SK-N-MC (cell line): ENCODE results near the gene RUFY2.

ENCODE experiments used
- DNase-seq: peaks from one replicate; pipeline ENCODE4 v3.0.0-alpha.2; 2011; ENCODE audit warnings: low read depth, low spot score
- H3K27ac ChIP-seq: fragments of 200-600 bp; sonication (generic); 2 replicates; pipeline ENCODE4 v1.5.1; 2016; ENCODE audit warnings: mixed run types
- H3K36me3 ChIP-seq: fragments of 200-600 bp; sonication (generic); 2 replicates; pipeline ENCODE4 v1.6.1; 2017; ENCODE audit warnings: antibody characterized with exemption, low read length, mixed read lengths; ENCODE audit not compliant: insufficient read depth
- H3K4me3 ChIP-seq: fragments of 200-600 bp; sonication (generic); 2 replicates; pipeline ENCODE4 v1.5.1; 2016
- H3K9ac ChIP-seq: fragments of 200-600 bp; sonication (generic); 2 replicates; pipeline ENCODE4 v1.8.0; 2017; ENCODE audit warnings: mixed run types, mixed read lengths; ENCODE audit not compliant: insufficient read length
- H3K9me3 ChIP-seq: fragments of 200-600 bp; sonication (generic); 2 replicates; pipeline ENCODE4 v1.6.1; 2017; ENCODE audit warnings: low read depth, mild to moderate bottlenecking, antibody characterized with exemption, low read length, moderate library complexity, mixed read lengths
- EZH2 ChIP-seq: fragments of 200-600 bp; sonication (generic); IDR thresholded peaks from one replicate; pipeline ENCODE4 v1.6.1; 2017; ENCODE audit warnings: antibody characterized with exemption
- FOXP2 ChIP-seq: optimal IDR thresholded peaks from 2 replicates; pipeline ENCODE3; 2011; ENCODE audit warnings: mild to moderate bottlenecking, moderate library complexity; ENCODE audit not compliant: insufficient read depth; ENCODE audit errors: extremely low read length, control extremely low read depth
- POLR2AphosphoS5 ChIP-seq: IDR thresholded peaks from 2 replicates; pipeline ENCODE4 v1.6.1; 2012; ENCODE audit warnings: mild to moderate bottlenecking, low read depth, low read length, borderline replicate concordance

RUFY2 gene

GRCh38 chr10:68385740-68386139 lies 21.3 kb downstream of the RUFY2 start:
- Histone ChIP-seq H3K9ac (no peak overlapping the region), H3K4me3 (no peak overlapping the region), H3K27ac (no peak overlapping the region), H3K36me3 (peaks cover 5% of the 10 kb centered on the region; the same call in 1 of the 2 replicates), H3K9me3 (no peaks in the 10 kb centered on the region)
- no peak for DNase-seq
- no peak for TF ChIP-seq EZH2

GRCh38 chr10:68371604-68372003 lies 35.5 kb downstream of the RUFY2 start:
- Histone ChIP-seq H3K27ac (no peak overlapping the region), H3K9ac (no peak overlapping the region), H3K4me3 (no peak overlapping the region), H3K36me3 (peaks cover 9% of the 10 kb centered on the region), H3K9me3 (no peaks in the 10 kb centered on the region)
- no peak for TF ChIP-seq EZH2
- TF ChIP-seq POLR2AphosphoS5: no peak
- TF ChIP-seq FOXP2: no peak
- DNase-seq: no peak

- no peak overlapping the region for H3K9ac ChIP-seq
- DNase-seq: no peak
- no peaks in the 10 kb centered on the region for H3K9me3 ChIP-seq
- H3K36me3 ChIP-seq: peaks cover 4% of the 10 kb centered on the region; the same call in 1 of the 2 replicates
- TF ChIP-seq FOXP2 (no peak), EZH2 (no peak), POLR2AphosphoS5 (no peak)
- no peak overlapping the region for H3K27ac ChIP-seq
- no peak overlapping the region for H3K4me3 ChIP-seq
Observed at GRCh38 chr10:68367121-68367520, 40.0 kb downstream of the RUFY2 start.

GRCh38 chr10:68366600-68366999 lies 40.5 kb downstream of the RUFY2 start:
- no peaks in the 10 kb centered on the region for H3K9me3 ChIP-seq
- H3K27ac ChIP-seq: no peak overlapping the region
- no peak for DNase-seq
- TF ChIP-seq POLR2AphosphoS5: no peak
- no peak for TF ChIP-seq EZH2
- no peak for TF ChIP-seq FOXP2
- H3K36me3 ChIP-seq: peaks cover 3% of the 10 kb centered on the region; the same call in 1 of the 2 replicates
- no peak overlapping the region for H3K4me3 ChIP-seq
- no peak overlapping the region for H3K9ac ChIP-seq

GRCh38 chr10:68365611-68366010 lies 41.5 kb downstream of the RUFY2 start:
- TF ChIP-seq EZH2: no peak
- no peak for TF ChIP-seq POLR2AphosphoS5
- TF ChIP-seq FOXP2: no peak
- H3K4me3 ChIP-seq: no peak overlapping the region
- H3K36me3 ChIP-seq: no peaks in the 10 kb centered on the region
- H3K9me3 ChIP-seq: no peaks in the 10 kb centered on the region
- no peak for DNase-seq
- no peak overlapping the region for H3K9ac ChIP-seq
- H3K27ac ChIP-seq: no peak overlapping the region

- DNase-seq: no peak
- no peak overlapping the region for H3K4me3 ChIP-seq
- TF ChIP-seq POLR2AphosphoS5 (no peak), EZH2 (no peak), FOXP2 (no peak)
- H3K27ac ChIP-seq: no peak overlapping the region
- H3K9me3 ChIP-seq: no peaks in the 10 kb centered on the region
- no peak overlapping the region for H3K9ac ChIP-seq
- no peaks in the 10 kb centered on the region for H3K36me3 ChIP-seq
Observed at GRCh38 chr10:68364101-68364886, 42.8 kb downstream of the RUFY2 start.

- no peak for DNase-seq
- Histone ChIP-seq H3K9me3 (no peaks in the 10 kb centered on the region), H3K9ac (no peak overlapping the region), H3K27ac (no peak overlapping the region), H3K36me3 (no peaks in the 10 kb centered on the region), H3K4me3 (no peak overlapping the region)
- TF ChIP-seq POLR2AphosphoS5 (no peak), EZH2 (no peak), FOXP2 (no peak)
Observed at GRCh38 chr10:68362590-68362989, 44.5 kb downstream of the RUFY2 start.

GRCh38 chr10:68359189-68359588 lies 47.9 kb downstream of the RUFY2 start:
- H3K4me3 ChIP-seq: no peak overlapping the region
- TF ChIP-seq FOXP2 (no peak), POLR2AphosphoS5 (no peak), EZH2 (no peak)
- no peak overlapping the region for H3K27ac ChIP-seq
- no peak overlapping the region for H3K9ac ChIP-seq
- H3K36me3 ChIP-seq: no peaks in the 10 kb centered on the region
- H3K9me3 ChIP-seq: no peaks in the 10 kb centered on the region
- no peak for DNase-seq

- DNase-seq: no peak
- TF ChIP-seq POLR2AphosphoS5 (no peak), FOXP2 (no peak), EZH2 (no peak)
- Histone ChIP-seq H3K9me3 (no peaks in the 10 kb centered on the region), H3K36me3 (no peaks in the 10 kb centered on the region), H3K9ac (no peak overlapping the region), H3K27ac (no peak overlapping the region), H3K4me3 (no peak overlapping the region)
Observed at GRCh38 chr10:68353537-68353936, 53.5 kb downstream of the RUFY2 start.
